HepG2 (cell line): ENCODE results near the gene FGF21. TPM values are rescaled to one million over a fixed set of nuclear protein-coding genes. Genes with fewer than 3 reads are reported as not detected.

Source experiments
- ARID4A ChIP-seq: sonication (generic); formaldehyde crosslinking; IDR thresholded peaks from 2 replicates; pipeline ENCODE4 v1.5.0; 2020; ENCODE audit warnings: mild to moderate bottlenecking, missing genetic modification reagents, borderline replicate concordance
- FOXK1 ChIP-seq: sonication (generic); formaldehyde crosslinking; IDR thresholded peaks from 2 replicates; pipeline ENCODE4 v1.4.0; 2020; ENCODE audit warnings: low read depth, missing genetic modification reagents, borderline replicate concordance
- HNRNPK ChIP-seq: fragments of 200-400 bp; formaldehyde crosslinking; IDR thresholded peaks from 2 replicates; pipeline ENCODE4 v1.6.1; 2018; ENCODE audit warnings: low read length, low read depth, moderate library complexity, mild to moderate bottlenecking; ENCODE audit not compliant: poor library complexity, severe bottlenecking
- KIAA2018 ChIP-seq: sonication (generic); formaldehyde crosslinking; IDR thresholded peaks from 2 replicates; pipeline ENCODE4 v1.5.0; 2020; ENCODE audit warnings: mild to moderate bottlenecking, missing genetic modification reagents, borderline replicate concordance
- MAFK ChIP-seq, 2 experiments: IDR thresholded peaks in 1 of 2; conservative IDR thresholded peaks in 1 of 2; 2 replicates each; pipeline ENCODE4 v1.6.1; 2011; ENCODE audit warnings: improper control_type of control experiment in 2 of 2, low read length in 2 of 2
- NCOA1 ChIP-seq: sonication (generic); formaldehyde crosslinking; IDR thresholded peaks from 2 replicates; pipeline ENCODE4 v1.9.0; 2021; ENCODE audit warnings: missing genetic modification reagents
- NCOR1 ChIP-seq: fragments of 200-600 bp; sonication (generic); IDR thresholded peaks from 2 replicates; pipeline ENCODE4 v1.7.0; 2017; ENCODE audit warnings: antibody characterized with exemption, low read length, borderline replicate concordance
- SP2 ChIP-seq: sonication (generic); formaldehyde crosslinking; IDR thresholded peaks from 2 replicates; pipeline ENCODE4 v1.5.1; 2020; ENCODE audit warnings: mild to moderate bottlenecking, missing genetic modification reagents
- TERF1 ChIP-seq: sonication (generic); formaldehyde crosslinking; IDR thresholded peaks from 2 replicates; pipeline ENCODE4 v1.8.0; 2022; ENCODE audit warnings: mild to moderate bottlenecking, missing genetic modification reagents, moderate library complexity
- ZNF674 ChIP-seq: sonication (generic); formaldehyde crosslinking; IDR thresholded peaks from 2 replicates; pipeline ENCODE4 v1.5.0; 2020; ENCODE audit warnings: low read depth, mild to moderate bottlenecking, missing genetic modification reagents
- ZNF781 ChIP-seq: sonication (generic); formaldehyde crosslinking; IDR thresholded peaks from 2 replicates; pipeline ENCODE4 v1.5.1; 2020; ENCODE audit warnings: borderline replicate concordance, mild to moderate bottlenecking, missing genetic modification reagents; ENCODE audit errors: not compliant biosample characterization
- ZSCAN5A ChIP-seq: sonication (generic); formaldehyde crosslinking; IDR thresholded peaks from 2 replicates; pipeline ENCODE4 v1.8.0; 2022; ENCODE audit warnings: mild to moderate bottlenecking, missing genetic modification reagents, borderline replicate concordance
- polyA plus RNA-seq, 8 experiments: library from polyadenylated mRNA; depleted of rRNA in 3 of 8; stranded (reverse) in 7 of 8; unstranded in 1 of 8; fragments of >200 nt; fragmentation: Illumina TruSeq in 4 of 8; extraction: Trizol in 4 of 8; gene quantifications; 2 replicates each; pipeline versions ENCODE4 v1.2.1 to v1.2.3, GENCODE V29; 2011 to 2016; ENCODE audit warnings: low read depth in 4 of 8, missing spikeins in 1 of 8, mixed read lengths in 1 of 8; ENCODE audit not compliant: insufficient read depth in 1 of 8
- total RNA-seq, 5 experiments: library from RNA; depleted of rRNA; stranded (reverse); fragments of >200 nt; fragmentation: Illumina TruSeq; extraction: Trizol; gene quantifications; 2 replicates each; pipeline ENCODE4 v1.2.3, GENCODE V29; 2016; ENCODE audit warnings: low read depth in 1 of 5

Gene FGF21
- total and polyA plus RNA-seq, 2 of the 13 experiments (the other 11 are each of a cell fraction or from before 2014, with no cell fraction given), result 0.17 TPM; not detected in 1

- TF ChIP-seq NCOA1 (no peak), ZNF781 (CRISPR knock-in tag) (no peak), ZSCAN5A (no peak), MAFK (conservative IDR thresholded peaks at IDR 0.05 in 1 of 2, IDR thresholded peaks at IDR 0.05 in 1 of 2; ENCODE audit: low read length in 2 of 2) (no peak), ARID4A (CRISPR knock-in tag) (no peak), KIAA2018 (CRISPR knock-in tag) (no peak), TERF1 (CRISPR knock-in tag) (no peak), ZNF674 (CRISPR knock-in tag) (no peak), HNRNPK (no peak), NCOR1 (no peak), FOXK1 (CRISPR knock-in tag) (no peak), SP2 (CRISPR knock-in tag) (no peak)
Measured at GRCh38 chr19:48745208-48745995, 9.9 kb upstream of the FGF21 start (continued).
